Nephron (organoid): ENCODE data around the gene RCSD1.

Experiments used
- H3K27ac Mint-ChIP-seq, 3 experiments: 2 replicates each; pipeline ENCODE4 v1.8.0; 2020; ENCODE audit warnings: mixed read lengths in 3 of 3, mild to moderate bottlenecking in 2 of 3, moderate library complexity in 1 of 3
- H3K27me3 Mint-ChIP-seq: 2 replicates; pipeline ENCODE4 v1.8.0; 2021; ENCODE audit warnings: low read depth, mild to moderate bottlenecking, moderate library complexity, mixed read lengths
- H3K36me3 Mint-ChIP-seq: 2 replicates; pipeline ENCODE4 v1.8.0; 2020; ENCODE audit warnings: low read depth, mixed read lengths
- H3K4me1 Mint-ChIP-seq: 2 replicates; pipeline ENCODE4 v1.8.0; 2020; ENCODE audit warnings: mixed read lengths
- H3K4me3 Mint-ChIP-seq, 3 experiments: 2 replicates each; pipeline ENCODE4 v1.8.0; 2020; ENCODE audit warnings: mild to moderate bottlenecking in 3 of 3, mixed read lengths in 3 of 3, moderate library complexity in 2 of 3
- H3K9me3 Mint-ChIP-seq: 2 replicates; pipeline ENCODE4 v1.8.0; 2020; ENCODE audit warnings: mixed read lengths
- TF ChIP-seq, protein P1 (sequence below), 3 experiments: fragments of 200-600 bp; sonication (generic); IDR thresholded peaks; one replicate each; pipeline ENCODE4 v1.5.0; 2021; ENCODE audit warnings: antibody characterized with exemption in 3 of 3; ENCODE audit not compliant: unreplicated experiment in 3 of 3

The RCSD1 gene

DNA sequence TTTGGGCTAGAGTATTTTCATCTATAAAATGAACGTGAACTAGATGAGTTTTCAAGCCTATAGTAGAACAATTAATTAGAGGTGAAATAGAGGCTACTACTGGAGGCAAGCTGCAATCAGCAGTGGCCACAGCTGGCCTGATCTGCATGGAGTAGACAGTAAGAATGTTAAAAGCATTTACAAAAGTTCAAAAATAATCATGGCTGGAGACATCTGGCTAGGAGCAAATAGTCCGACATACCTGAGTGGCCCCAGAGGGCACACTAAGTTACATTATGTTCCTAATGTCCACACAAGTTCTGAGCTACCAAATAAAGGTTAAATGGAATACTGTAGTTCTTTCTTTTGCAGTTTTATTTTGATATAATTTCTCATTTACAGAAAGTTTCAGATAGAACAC lies 119.7 kb downstream of the RCSD1 start:
- Mint-ChIP-seq H3K27ac (peak overlapping the region in 1 of 3 experiments; percentile 16), H3K36me3 (no peaks in the 10 kb centered on the region), H3K27me3 (no peaks in the 10 kb centered on the region), H3K4me3 (no peak overlapping the region), H3K9me3 (no peaks in the 10 kb centered on the region), H3K4me1 (peaks cover 54% of the 10 kb centered on the region)
- TF ChIP-seq, protein P1, sequence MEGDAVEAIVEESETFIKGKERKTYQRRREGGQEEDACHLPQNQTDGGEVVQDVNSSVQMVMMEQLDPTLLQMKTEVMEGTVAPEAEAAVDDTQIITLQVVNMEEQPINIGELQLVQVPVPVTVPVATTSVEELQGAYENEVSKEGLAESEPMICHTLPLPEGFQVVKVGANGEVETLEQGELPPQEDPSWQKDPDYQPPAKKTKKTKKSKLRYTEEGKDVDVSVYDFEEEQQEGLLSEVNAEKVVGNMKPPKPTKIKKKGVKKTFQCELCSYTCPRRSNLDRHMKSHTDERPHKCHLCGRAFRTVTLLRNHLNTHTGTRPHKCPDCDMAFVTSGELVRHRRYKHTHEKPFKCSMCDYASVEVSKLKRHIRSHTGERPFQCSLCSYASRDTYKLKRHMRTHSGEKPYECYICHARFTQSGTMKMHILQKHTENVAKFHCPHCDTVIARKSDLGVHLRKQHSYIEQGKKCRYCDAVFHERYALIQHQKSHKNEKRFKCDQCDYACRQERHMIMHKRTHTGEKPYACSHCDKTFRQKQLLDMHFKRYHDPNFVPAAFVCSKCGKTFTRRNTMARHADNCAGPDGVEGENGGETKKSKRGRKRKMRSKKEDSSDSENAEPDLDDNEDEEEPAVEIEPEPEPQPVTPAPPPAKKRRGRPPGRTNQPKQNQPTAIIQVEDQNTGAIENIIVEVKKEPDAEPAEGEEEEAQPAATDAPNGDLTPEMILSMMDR (IDR thresholded peaks at IDR 0.05; ENCODE audit: unreplicated experiment in 3 of 3) = no peak

- no peaks in the 10 kb centered on the region for H3K36me3 Mint-ChIP-seq
- no peak overlapping the region for H3K4me3 Mint-ChIP-seq
- peaks cover 54% of the 10 kb centered on the region for H3K4me1 Mint-ChIP-seq
- H3K27ac Mint-ChIP-seq = no peak overlapping the region
- no peaks in the 10 kb centered on the region for H3K27me3 Mint-ChIP-seq
- TF ChIP-seq, protein P1 (IDR thresholded peaks at IDR 0.05; ENCODE audit: unreplicated experiment in 3 of 3) = no peak
- no peaks in the 10 kb centered on the region for H3K9me3 Mint-ChIP-seq
Measured at GRCh38 chr1:167750641-167751040, 120.6 kb downstream of the RCSD1 start.

DNA sequence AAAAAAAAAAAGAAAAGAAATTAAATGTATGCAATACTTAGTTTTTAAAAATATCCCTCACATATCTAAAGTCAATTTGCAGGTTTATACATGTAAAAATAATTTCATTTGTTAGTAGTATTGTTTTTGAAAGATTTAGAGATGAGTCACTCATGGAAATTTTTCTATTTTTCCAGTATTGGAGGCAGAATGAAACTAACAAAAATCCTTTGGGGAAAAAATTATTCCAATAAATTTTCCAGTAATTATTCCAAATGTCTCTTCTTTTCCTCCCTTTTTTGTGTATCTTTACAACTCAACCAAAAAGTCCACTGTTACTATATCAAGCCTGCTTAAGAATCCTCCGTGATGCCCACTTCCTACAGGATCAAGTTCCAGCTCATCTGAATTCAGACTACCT lies 121.6 kb downstream of the RCSD1 start:
- Mint-ChIP-seq H3K4me1 (peaks cover 44% of the 10 kb centered on the region), H3K9me3 (no peaks in the 10 kb centered on the region), H3K27ac (no peak overlapping the region), H3K36me3 (no peaks in the 10 kb centered on the region), H3K4me3 (no peak overlapping the region), H3K27me3 (no peaks in the 10 kb centered on the region)
- TF ChIP-seq, protein P1 (IDR thresholded peaks at IDR 0.05; ENCODE audit: unreplicated experiment in 3 of 3) = no peak

- Mint-ChIP-seq H3K4me1 (peaks cover 38% of the 10 kb centered on the region), H3K27ac (no peak overlapping the region), H3K9me3 (no peaks in the 10 kb centered on the region), H3K27me3 (no peaks in the 10 kb centered on the region), H3K4me3 (no peak overlapping the region), H3K36me3 (no peaks in the 10 kb centered on the region)
- TF ChIP-seq, protein P1 (IDR thresholded peaks at IDR 0.05; ENCODE audit: unreplicated experiment in 3 of 3) = no peak
Measured at GRCh38 chr1:167752219-167752985, 122.4 kb downstream of the RCSD1 start.

- Mint-ChIP-seq H3K27ac (no peak overlapping the region), H3K4me3 (no peak overlapping the region), H3K9me3 (no peaks in the 10 kb centered on the region), H3K36me3 (peaks cover 4% of the 10 kb centered on the region), H3K4me1 (peaks cover 17% of the 10 kb centered on the region), H3K27me3 (no peaks in the 10 kb centered on the region)
- TF ChIP-seq, protein P1 (IDR thresholded peaks at IDR 0.05; ENCODE audit: unreplicated experiment in 3 of 3) = no peak
Measured at GRCh38 chr1:167755654-167756053, 125.6 kb downstream of the RCSD1 start.
